Lung microvascular endothelial cell (primary cell): Measurements from ENCODE around the gene OIP5. TPM values are rescaled to one million over a fixed set of nuclear protein-coding genes. Genes with fewer than 3 reads are reported as not detected.
"Not testable (repeated sequence)": the region's sequence is repeated elsewhere in the genome, so short reads cannot be mapped to it uniquely, and the experiment has no call there.

Experiments
- DNase-seq, 2 donors: peaks; one replicate each; pipeline versions ENCODE4 v3.0.0 to v3.0.0-alpha.2; 2010; ENCODE audit warnings: low read depth in 2 of 2
- total RNA-seq: library from RNA; depleted of rRNA; stranded (reverse); fragments of >200 nt; gene quantifications from 2 replicates; pipeline ENCODE4 v1.2.1, GENCODE V29; 2014

Gene OIP5
- total RNA-seq, 1 donor from 2014 or later, result 1.2 TPM

DNA sequence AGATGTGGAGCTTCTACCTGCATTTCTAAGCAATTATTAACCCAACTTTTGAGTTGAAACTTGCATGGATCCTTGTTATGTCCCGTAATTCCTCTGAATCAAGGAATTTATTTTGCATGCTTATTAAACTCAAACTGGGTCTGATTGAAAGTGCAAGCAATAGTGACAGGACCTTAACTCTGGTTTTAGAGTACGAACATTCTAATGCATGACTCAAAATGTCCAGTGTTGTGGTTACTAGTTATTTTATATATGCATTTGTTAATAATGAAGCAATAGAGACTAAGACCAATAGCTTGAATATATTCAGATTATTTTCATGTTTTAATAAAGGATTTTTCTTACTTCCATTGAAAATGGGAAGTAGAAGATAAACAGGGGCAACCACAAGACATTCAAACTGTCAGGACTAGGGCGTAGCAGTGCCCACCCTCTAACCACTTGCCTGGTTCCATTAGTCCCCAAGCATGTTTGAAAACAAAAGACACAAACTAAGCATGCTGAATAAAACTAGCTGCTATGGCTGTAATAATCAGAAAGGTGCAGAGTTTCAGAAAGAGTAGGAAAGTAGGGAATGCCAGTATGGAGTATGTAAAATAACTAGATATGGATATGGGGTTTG is 28.1 kb downstream of the OIP5 start:
- DNase-seq, result no peak

DNA sequence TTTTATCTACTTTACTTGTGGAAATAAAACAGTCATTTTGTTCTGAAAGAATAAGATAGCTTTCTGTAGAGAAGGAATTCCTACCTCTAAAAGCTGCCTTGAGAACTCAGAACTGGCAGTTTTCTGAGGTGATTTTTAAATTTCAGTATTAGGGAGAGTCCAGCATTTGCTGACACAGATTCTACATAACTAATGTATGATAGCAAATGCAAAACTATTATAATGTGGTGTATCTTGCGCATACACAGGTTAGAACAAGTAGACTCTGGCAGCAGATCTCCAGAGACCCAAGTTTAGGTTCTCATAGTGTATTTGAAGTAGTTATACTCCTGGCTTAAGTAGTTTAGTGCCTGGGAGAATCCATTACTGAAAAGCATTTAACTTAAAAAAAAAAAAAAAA is 30.8 kb downstream of the OIP5 start:
- DNase-seq, result no peak

DNA sequence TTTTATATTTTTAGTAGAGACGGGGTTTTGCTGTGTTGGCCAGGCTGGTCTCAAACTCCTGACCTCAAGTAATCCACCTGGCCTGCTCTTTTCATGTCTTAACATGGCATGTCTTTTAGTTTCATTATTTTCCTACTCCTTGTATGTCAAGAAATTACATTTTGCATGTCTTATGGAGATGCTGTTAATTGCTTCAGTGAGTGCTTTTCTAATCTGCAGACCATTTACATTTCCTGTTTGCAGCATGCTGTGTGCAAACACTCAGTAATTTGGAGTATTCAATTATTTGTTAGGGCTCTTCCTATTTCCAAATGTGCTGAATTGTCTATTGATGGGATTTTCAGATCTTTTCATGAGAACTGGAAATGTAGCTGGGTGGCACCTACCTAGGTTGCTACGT is 31.3 kb downstream of the OIP5 start:
- not testable (repeated sequence) for DNase-seq

DNA sequence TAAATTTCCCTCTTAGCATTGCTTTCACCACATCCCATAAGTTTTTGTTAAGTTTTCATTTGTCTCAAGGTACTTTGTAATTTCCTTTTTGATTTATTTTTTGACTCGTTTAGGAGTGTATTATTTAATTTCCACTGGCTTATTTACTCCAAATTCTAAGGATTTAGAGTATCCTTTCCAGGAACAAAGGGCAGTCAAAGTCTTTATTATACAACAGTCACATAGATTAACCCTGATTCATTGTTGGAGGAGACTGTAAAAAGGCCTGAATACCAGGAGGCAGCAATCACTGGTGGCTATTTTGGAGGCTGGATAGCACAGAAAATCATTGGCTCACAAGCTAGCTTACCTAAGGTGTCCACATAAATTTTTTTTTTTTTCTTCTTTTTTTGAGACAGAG is 39.9 kb downstream of the OIP5 start:
- no peak for DNase-seq

DNA sequence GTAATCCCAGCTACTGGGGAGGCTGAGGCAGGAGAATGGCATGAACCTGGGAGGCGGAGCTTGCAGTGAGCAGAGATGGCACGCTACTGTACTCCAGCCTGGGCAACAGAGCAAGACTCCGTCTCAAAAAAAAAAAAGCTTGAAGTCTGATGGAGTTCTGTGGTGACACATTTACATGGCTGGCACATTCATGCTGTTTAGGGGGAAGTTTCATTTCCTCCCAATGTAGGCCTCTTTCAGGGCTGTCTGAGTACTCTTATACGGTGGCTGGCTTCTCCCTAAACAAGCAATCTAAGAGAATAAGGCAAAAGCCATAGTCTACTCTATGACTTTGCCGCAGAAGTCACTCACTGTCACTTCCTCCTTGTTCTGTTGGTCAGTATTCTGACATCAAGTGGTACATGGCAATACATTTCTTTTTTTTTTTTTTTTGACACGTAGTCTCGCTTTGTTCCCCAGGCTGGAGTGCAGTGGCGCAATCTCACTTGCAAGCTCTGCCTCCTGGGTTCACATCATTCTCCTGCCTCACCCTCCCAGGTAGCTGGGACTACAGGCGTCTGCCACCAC is 41.2 kb downstream of the OIP5 start:
- no peak for DNase-seq

DNA sequence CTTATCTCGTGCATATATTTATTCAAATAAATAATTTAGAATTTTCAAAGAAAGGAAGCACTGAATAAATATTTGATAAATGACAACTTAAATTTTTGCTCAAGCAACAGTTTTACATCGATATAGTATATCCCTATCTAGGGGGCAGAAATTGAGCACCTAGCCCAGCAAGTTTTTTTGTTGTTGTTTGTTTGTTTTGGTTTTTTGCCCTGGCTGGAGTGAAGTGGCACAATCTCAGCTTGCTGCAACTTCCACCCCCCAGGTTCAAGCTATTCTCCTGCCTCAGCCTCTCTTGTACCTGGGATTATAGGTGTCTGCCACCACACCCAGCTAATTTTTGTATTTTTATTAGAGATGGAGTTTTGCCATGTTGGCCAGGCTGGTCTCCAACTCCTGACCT is 42.4 kb downstream of the OIP5 start:
- DNase-seq, result no peak

DNA sequence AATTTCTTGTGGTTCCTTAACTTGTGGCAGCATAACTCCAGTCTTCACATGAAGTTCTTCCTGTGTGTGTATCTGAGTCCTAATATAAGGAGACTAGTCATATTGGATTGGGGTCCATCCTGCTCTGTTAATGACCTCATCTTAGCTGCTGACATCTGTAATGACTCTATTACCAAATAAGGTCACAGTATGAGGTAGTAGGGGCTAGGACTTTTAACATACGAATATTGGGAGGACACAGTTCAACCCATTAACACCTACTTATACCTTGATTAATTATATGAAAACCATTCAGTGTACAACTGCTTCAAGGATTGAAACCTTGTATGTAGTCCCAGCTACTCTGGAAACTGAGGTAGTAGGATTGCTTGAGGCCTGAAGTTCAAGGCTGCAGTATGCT is 43.9 kb downstream of the OIP5 start:
- DNase-seq, result no peak

DNA sequence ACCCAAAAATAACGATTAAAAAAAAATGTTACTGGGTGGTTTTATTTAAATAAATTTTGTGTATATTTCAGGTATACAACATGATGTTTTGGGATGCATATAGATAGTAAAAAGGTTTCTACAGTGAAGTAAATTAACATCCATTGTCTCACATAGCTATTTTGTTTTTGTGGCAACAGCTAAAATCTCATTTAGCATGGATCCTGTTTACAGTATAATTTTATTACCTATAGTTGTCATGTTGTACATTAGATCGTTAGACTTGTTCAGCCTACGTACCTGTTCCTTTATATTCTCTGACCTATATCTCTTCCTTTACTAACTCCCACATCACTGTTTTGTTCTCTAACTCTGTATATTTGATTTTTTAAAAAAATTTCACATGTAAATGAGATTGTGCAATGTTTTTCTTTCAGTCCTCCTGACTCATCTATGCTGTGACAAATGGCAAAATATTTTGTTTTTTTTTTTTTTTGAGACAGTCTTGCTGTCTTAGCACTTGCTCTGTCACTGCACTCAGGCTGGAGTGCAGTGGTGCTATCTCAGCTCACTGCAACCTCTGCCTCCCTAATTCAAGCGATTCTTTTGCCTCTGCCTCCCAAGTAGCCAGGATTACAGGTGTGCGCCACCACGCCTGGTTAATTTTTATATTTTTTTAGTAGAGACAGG is 45.6 kb downstream of the OIP5 start:
- DNase-seq, result no peak

DNA sequence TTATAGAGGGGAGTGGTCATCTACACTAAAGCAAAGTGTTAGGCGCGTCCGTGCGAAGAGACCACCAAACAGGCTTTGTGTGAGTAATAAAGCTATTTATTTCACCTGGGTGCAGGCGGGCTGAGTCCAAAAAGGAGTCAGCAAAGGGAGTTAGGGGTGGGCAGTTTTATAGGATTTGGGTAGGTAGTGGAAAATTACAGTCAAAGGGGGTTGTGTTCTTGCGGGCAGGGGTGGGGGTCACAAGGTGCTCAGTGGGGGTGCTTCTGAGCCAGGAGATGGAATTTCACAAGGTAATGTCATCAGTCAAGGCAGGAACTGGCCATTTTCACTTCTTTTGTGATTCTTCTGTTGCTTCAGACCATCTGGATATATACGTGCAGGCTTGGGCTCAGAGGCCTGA is 47.1 kb downstream of the OIP5 start:
- no peak for DNase-seq

DNA sequence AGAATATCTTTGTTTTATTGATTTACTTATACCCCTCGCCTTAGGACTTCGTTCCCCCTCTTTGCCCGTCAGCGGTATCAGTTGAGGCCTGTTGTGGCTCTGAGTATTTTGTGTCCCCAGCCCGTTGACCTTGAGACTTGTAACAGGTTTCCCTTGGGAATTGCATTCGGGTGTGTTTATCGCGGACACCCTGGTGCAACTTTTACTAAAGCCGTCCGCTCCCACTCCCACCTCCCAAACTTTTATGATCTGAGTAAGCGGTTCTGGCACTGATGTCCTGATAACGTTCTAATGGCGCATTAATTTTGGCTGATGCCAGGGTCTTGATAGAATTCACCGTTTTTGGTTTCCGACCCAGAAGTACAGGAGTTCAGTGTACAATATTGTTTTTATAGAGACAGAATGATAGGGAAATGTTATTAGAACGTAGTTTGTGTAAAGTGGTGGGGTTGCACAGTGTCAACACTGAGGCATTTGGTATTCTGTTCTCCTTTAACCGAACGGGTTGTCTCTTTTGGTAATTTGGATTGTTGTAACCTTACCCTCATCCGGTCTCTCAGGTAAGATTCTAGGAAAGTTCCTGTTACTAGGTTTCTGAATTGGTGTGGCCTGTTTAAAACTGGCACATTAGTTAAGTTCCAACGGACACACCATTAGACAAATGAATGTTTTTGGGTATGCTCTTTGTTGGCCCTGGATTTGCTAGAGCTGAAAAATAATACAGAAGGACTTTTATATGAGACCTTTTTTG is 47.8 kb downstream of the OIP5 start:
- DNase-seq, result peak; percentile 21 to 41

DNA sequence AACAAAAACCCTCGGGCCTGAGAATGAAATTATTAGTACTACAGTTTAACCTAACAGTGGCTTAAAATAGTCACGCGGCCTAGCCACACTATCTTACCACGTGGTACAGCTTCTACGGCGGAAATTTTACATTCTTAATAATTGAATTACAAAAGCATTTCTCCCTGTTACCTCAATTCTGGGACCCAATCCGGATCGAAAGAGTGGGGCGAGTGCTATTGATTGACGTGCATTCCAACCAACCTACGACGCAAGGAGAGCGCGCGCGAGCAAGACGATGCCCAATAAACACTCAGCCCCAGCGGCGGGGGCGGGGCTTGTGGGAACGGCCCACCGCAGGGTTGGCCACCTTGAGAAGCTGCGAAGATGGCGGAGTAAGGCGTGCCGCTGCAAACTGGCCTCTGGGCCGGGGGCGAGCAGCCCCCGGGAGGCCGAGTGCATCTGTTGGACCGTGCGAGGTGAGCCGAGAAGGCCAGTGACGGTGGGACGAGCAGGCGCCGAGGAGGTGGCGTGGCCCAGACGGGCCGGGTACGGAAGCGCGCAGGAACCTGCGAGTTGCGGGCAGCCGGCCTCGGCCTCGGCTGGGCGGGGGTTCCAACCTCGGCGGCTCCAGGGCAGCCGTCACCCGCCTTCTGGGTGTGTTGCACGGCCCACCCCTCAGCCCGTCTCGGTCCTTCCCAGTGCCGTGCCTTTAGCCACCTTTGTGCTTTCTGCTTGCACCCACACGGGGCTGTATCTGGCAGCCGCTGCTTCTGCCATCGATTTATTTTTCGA is 48.6 kb downstream of the OIP5 start:
- DNase-seq, result peak; percentile 99

DNA sequence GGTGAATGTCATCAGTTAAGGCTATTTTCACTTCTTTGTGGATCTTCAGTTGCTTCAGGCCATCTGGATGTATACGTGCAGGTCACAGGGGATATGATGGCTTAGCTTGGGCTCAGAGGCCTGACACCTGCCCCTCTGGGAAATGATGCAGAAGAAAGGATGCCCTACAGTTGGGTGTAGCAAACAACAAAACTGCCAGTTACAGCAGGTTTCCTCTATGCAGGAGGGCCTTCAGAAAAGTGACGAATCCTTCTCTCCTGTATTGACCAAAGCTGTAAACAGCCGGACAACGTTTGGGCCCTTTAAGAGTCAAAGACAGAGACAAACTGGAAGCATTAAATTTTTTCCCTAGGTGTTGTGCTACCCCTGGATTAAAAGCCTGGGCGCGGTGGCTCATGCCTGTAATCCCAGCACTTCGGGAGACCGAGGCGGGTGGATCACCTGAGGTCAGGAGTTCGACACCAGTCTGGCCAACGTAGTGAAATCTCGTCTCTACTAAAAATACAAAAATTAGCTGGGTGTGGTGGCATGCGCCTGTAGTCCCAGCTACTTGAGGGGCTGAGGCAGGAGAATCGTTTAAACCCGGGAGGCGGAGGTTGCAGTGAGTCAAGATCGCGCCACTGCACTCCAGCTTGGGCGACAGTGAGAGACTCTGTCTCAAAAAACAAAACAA is 49.3 kb downstream of the OIP5 start:
- not testable (repeated sequence) for DNase-seq

DNA sequence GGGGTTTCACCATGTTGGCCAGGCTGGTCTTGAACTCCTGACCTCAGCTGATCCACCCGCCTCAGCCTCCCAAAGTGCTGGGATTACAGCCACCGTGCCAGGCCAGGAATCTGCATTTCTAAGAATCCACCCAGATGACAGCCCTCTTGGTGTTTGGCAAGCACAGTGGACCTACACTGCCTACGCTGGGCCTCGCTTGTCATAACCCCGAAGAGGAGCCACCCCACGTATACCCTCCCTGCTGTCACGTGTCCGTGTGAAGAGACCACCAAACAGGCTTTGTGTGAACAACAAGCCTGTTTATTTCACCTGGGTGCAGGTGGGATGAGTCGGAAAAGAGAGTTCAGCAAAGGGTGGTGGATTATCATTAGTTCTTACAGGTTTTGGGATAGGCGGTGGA is 50.0 kb downstream of the OIP5 start:
- DNase-seq, result not testable (repeated sequence)

DNA sequence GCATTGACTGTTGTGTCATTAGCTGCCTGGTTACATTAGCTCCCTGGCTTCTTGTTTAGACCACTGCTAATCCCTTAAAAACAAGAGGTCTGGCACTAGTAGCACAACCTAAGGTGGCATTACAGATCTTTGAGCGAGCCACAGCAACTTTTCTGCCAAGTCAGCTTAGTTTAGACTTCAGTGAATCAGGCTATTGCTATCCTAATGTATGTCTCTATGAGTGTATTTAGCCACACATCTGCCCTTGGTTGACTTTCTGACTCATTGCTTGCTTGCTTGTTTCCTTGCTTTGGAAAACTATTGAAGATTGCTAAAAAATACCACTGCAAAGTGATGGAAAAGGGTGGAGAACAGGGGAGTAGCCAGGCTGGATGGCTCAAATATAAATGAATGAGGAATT is 51.2 kb downstream of the OIP5 start:
- DNase-seq, result peak in 1 of 2 donors; percentile 74

DNA sequence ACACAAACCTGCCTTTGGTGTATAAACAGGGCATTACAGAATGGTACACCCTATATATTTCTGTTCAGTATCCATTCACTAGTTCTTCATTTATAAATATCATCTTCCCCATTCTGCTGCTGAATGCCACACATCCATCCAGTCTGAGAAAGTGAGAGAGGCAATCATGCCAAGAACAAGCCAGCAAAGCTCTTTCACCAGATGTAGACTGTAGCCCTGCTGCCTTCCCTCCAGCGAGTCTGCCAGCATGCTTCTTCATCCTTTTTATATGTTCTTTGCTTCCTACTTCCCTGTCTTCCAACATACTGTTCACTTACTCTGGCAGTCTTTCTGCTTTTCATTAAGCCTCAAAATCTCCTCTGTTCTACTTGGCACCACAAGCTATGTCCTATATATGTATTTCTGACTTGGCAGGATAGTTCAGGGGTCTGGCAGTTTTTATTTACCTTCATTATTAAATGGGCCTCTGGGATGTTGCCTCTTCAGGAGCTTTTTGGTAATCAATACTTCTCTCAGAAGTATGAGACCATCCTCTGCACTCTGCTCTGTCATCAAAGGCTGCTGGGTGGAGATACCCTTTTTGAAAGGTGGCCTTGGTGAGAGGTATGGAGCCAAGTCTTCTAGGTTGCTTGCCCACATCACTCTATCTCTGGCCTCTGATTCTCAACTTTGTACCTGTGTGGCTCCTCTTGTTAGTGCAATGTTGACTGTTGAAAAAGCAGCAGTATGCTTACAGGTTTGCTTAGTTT is 52.7 kb downstream of the OIP5 start:
- DNase-seq, result no peak

DNA sequence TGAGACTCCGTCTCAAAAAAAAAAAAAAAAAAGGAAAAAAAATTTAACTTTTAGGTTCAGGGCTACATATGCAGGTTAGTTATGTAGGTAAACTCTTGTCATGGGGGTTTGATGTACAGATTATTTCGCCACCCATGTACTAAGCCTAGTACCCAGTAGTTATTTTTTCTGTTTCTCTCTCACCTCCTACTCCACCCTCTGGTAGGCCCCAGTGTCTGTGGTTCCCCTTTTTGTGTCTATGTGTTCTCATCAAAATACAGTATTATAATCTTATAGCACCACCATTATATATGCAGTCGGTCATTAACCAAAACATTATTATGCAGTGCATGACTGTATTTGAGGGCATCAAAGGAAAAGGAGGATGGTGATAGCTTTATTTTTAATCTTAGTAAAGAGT is 54.1 kb downstream of the OIP5 start:
- no peak for DNase-seq

DNA sequence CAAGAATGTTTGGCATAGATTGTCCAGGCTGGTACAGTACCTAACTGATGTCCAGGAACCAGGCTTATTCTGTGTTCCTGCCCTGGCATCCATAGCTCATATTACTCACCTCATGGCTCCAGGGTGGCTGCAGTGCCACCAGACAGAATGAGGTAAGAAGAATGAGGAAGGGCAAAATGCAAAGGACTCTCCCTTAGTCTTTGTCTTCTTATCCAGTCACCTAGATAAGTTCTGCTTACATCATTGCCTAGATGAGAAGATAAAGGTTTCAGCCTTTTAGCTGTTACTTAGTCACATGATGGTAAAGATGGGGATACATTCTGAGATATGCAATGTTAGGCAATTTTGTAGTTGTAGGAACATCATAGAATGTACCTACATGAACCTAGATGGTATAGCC is 55.6 kb downstream of the OIP5 start:
- DNase-seq, result no peak

DNA sequence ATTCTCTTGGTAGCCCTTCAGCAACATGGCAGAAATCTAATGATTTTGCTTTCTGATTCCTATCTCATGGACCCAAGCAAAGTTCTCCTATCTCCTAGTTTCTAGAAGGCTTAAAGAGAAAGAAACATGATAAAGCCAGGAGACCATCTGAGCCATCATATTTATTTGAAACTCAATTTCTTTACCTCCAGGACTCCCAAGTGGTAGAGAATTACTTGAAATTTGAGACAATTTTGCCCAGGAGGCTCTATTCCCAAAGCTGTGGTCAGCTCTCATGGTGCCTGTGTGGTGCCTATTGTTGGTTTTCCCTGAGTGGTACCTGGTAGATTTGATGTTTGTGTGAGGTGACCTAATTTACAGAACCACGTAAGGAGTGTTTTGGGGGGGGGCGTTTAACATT is 62.5 kb downstream of the OIP5 start:
- DNase-seq, result no peak

DNA sequence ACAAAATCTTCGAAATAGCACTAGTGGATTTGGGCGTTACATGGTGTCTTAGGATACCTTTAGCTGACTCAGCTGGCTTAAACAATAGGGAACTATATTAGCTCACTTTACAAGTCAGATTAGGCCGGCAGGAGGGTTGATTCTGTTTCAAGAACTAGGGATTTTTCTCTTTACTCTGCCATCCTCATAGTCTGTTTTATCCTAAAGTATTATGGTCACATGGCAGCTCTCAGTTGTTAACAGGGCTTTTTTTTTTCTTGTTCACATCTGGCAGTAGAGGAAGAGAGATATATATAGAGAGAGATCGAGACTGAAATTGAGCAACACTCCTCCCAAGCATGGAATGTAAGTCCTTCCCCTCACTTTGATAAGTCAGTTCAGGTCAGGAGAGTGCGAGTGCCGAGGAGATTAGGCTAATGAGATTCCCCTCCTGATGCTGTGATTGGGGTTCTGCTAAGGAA is 68.5 kb downstream of the OIP5 start:
- no peak for DNase-seq

DNA sequence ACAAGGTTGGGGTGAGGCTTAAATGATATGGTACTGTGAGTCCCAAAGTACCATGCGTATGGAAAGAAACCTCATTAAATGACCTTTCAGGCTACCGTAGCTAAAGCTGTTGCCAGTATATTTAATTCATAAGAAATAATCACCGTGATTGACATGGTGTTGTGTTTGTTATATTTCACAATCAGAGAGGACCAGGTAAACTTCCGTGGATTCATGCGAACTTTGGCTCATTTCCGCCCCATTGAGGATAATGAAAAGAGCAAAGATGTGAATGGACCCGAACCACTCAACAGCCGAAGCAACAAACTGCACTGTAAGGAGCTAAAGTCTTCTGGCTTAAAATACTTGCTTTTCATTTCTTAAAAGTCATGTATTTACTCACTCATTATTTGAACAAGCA is 69.8 kb downstream of the OIP5 start:
- DNase-seq, result no peak
